AG20443 (cell line): ENCODE results near the gene FOSL1.
"Not testable (repeated sequence)": the region's sequence is repeated elsewhere in the genome, so short reads cannot be mapped to it uniquely, and the experiment has no call there.

Experiments used
- DNase-seq: peaks from one replicate; pipeline ENCODE4 v3.0.0; 2012; ENCODE audit warnings: low spot score, mixed read lengths

Gene FOSL1

DNA sequence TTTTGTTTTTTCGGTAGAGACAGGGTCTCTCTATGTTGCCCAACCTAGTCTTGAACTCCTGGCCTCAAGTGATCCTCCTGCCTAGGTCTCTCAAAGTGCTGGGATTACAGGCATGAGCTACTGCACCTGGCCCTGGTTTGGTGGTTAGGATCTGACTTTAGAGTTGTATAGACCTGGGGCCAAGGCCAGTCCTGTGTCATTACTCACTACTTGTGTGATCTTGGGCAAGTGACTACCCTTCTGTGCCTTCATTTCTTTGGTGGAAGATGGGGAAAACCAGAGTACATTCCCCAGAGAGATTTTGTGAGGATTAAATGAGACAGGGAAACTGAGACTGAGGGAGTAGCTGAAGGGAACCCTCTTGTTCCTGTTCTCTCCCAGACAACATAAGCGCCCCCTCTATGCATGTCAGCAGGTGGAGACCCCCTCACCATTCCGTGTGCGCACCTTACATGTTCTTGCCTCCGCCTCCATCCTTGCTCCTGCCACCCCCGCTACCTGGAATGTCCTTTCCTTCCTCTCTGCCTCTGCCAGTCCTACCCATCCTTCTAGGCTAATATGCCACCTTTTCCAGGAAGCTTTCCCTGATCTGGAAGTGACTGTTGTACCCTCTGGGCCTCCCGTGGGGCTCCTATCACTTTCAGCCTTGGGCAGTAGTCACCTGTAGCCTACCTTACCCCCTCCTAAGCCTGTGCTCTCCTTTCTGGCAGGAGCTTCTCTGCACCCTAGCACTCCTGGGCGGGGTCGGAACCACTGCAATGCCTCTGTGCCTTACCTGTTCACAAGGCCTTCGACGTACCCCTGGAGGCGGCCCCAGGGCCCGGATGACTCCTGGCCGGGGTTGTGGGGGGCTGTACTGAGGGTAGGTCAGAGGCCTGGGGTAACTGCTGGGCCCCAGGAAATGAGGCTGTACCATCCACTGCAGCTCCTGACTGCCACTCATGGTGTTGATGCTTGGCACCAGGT, 3.9 kb downstream of the FOSL1 start:
- no peak for DNase-seq

DNA sequence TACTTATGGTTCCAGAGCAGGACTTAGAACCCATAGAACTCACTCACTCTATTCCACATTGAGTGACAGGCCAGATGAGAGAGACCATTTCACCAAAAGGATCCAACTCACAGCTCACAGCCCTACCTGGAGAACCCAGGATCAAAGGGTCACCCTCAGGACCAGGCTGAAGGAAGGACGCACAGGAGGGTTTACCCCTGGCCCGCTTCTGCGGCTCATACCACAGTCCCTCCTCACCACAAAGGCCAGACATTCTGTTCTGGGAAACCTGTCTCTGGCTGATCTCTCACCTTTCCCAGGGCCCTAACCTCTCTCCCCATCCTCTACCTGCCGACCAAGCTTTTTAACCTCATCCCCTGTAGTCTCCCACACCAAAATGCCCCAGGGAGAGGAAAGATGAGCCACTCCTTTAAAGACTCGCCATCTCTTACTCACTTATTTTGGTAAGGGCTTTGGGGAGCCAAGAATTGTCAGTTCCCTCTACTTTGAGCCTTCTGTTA, 4.7 kb downstream of the FOSL1 start:
- no peak for DNase-seq

DNA sequence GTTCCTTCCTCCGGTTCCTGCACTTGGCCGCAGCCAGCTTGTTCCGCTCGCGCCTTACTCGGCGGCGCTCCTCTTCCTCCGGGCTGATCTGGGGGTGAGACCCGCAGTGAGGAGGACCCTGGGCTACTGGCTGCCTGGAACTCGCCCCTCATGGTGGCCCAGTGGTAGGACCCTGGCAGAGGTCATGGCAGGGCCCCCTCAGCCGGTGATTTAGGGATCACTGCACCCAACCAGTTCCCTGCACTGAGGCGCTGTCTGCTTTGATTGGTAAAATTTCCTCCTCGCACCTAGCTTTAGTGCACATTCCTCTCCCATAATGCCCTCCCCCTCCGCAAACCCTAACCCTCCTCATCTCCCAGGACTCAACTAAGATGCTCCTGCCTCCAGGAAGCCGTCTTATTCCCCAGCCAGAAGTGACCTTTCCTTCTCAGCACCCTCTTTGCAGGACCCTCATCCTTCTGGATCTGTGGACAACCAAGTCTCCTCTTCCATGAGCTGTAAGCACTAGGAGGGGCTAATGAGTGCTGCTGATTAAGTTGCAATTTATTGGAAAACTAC, 6.1 kb downstream of the FOSL1 start:
- no peak for DNase-seq

DNA sequence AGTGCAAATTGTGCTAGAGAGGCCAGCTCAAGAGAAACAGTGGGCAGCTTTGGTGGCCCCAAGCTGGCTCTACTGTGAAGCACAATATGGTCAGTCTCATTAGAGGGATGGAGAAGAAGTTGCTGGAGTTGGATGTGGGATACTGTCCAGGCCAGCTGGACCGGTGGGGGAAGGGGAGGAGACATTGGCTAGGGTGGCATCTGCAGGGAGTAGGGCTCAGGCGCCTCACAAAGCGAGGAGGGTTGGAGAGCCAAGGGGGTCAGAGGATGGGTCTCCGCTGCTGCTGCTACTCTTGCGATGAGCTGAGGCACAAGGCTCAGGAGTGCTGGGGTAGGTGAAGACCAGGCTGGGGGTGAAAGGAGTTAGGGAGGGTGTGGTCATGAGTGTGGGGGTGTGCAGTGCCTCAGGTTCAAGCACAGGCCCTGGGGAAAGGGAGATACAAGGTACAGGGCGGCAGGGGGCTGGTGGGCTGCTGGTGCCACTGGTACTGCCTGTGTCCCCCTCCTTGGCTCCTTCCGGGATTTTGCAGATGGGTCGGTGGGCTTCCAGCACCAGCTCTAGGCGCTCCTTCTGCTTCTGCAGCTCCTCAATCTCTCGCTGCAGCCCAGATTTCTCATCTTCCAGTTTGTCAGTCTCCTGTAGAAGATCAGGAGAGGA, 7.4 kb downstream of the FOSL1 start:
- no peak for DNase-seq

DNA sequence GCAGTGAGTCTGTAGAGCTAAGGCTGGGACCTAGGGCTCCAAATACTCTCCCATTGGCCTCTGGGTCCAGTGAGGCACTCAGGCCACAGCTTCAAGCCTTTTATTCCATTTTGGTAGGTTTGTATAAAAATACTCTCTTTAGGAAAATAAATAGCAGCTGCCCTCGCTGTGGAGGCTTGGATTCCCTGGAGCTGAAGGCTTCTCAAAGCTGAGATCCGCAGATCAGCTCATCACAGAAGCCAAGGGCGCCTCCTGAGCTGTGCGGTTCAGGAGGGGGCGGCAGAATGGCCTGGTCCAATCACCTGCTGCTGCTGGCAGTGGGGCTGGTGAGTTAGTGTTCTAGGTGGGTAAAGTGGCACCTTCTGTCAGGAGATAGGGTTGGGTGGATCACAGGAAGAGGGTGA, 8.0 kb downstream of the FOSL1 start:
- not testable (repeated sequence) for DNase-seq

DNA sequence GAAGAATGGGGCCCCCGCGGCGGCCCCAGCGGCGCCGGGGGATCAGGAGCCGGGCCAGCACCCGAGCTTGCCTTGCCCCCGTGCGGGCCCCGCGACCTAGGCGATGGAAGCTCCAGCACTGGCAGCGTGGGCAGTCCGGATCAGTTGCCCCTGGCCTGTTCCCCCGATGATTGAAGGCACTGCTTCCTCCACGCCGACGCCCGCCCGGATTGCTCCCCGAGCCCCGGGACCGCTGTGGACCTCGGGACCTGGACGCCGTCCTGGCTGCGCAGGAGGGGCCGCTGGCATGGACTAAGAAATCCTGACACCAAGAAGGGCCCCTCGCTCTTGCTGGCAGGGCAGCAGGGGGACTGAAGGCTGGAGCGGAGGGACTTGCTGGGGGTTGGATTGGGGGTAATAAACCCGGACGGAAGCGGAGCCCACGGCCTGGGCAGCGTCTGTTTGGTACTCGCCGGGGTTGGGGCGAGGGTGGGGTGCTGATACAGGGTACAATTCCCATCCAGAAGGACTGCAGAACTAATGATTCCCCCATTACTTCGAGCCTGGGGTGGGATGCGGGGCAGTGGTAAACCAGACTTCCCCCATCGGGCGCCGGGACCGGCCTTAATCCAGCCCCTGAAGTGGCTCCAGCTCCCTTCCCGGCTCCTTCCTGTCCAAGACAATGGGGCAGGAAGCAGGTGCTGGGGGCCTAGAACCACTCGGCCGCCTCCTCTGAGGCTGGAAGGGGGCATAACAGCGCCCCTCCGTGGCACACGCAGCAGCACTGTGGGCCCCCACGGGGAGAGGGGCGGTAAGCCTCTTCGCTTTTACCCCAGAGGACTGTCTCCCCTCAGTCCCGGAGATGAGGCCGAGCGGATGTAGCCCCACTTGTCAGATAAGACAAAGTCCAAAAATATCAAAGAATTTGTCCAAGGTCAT, 8.7 kb downstream of the FOSL1 start:
- DNase-seq, result no peak

DNA sequence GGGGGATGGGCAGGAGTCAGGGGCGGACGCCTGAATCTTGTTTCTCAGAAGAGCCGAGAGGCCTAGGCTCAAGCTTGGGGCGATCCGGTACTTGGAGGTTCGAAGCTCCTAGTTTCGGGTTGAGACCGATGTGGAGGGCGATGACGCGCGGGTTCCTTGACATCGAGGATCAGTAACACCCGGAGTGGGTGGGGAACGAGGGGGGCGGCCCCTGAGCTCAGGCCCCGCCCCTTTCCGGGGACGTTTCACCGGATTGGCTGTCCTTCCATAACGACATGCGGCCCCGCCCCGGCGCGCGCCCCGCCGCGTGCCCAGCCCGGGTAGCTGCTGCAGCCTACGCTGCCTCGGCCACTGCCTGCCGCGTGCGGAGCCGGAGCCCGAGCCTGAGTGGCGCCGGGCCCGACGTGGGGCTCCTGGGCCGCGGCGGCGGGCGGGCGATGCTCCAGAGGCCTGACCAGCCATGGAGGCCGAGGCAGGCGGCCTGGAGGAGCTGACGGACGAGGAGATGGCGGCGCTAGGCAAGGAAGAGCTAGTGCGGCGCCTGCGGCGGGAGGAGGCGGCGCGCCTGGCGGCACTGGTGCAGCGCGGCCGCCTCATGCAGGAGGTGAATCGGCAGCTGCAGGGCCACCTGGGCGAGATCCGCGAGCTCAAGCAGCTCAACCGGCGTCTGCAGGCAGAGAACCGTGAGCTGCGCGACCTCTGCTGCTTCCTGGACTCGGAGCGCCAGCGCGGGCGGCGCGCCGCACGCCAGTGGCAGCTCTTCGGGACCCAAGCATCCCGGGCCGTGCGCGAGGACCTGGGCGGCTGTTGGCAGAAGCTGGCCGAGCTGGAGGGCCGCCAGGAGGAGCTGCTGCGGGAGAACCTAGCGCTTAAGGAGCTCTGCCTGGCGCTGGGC, 9.6 kb downstream of the FOSL1 start, which contains the start of gene CCDC85B:
CCDC85B (plus strand) TSS at position 350 of the 895 bp plus-strand sequence; CDS start at position 461, 111 bp downstream.
- peak; percentile 94 for DNase-seq

DNA sequence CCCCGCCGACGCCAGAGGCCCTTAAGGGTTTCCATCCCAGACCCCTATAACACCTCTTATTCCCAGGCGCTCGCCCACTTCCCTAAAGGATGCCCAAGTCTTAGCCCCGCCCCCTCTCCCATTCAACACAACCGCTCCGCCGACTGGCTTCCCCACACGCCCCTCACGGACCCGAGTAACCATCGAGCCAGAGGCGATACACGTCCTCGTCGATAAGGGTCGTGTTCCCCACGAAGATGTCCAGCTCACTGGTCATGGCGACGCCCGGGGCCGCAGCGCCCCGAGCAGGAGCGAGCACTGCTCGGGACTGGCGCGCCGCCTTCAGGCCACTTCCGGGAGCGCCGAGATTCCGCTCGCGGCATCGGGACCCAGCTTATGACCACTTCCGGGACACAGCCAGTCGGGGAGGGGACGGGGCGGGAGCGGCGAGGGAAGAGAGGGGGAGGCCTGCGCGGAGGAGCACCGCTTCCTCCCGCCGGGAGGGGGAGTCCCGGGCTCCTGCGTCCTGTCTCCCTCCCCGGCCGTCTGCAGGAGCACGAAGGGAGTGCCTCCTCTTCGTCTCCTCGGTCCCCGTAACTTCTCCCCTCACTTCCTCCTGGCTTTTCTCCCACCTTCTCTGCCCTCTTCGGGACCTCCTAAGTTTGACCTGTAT, 11.9 kb downstream of the FOSL1 start, which contains the start of gene FIBP:
FIBP (minus strand) TSS at position 309 of the 652 bp plus-strand sequence; CDS start at position 256, 53 bp downstream.
- peak; percentile 97 for DNase-seq

DNA sequence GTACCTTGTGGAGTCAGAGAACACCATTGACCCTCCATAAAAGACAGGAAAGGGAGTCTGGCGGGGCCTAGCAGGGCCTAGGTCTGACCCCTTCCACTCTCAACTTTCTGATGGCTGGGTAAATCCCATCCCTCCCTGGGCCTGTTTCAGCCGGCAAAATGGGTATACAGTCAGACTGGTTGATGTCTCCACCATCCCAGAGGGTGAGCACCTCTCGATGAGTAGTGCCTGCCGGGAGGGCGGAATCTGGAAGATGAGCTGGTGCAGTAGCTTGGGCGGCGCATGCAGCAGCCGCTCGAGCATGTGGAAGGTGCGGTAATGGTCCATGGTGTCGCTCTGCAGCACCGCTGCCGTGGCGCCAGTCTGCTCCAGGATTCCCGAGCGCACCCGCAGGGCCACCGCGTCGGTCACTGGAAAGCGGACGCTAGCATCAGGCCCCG, 12.4 kb downstream of the FOSL1 start:
- peak; percentile 41 for DNase-seq

DNA sequence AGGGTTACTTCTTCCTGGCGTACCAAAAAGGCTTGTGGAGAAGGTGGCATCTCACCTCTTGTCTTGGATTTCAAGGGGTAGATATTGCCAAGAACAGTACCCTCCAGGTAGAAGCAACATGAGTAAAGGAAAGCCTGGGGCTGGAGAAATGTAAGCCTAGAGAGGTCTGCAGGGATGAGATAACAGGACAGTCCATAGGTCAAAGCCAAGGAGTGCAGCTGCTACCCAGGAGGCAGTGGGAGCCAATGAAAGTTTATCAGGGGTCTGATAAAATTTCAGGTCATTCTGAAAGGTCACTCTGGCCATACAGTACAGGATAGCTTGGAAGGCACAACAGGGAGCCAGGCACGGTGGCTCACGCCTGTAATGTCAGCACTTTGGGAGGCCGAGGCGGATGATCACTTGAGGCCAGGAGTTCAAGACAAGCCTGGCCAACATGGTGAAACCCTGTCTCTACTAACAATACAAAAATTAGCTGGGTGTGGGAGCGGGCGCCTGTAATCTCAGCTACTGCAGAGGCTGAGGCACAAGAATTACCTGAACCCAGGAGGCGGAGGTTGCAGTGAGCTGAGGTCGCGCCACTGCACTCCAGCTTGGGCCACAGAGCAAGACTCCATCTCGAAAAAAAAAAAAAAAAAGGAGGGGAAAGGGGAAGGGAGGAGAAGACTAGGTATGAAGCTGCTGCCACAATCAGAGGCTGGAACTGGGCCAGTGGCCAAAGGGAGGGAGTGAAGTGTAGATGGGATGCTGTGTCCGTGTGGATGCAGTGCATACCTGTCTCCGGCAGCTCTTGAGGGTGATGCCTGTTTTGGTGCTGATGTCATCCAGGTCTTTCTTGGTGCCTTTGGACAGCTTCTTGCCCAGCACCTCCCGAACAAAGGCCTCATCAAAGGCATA, 13.1 kb downstream of the FOSL1 start:
- no peak for DNase-seq

DNA sequence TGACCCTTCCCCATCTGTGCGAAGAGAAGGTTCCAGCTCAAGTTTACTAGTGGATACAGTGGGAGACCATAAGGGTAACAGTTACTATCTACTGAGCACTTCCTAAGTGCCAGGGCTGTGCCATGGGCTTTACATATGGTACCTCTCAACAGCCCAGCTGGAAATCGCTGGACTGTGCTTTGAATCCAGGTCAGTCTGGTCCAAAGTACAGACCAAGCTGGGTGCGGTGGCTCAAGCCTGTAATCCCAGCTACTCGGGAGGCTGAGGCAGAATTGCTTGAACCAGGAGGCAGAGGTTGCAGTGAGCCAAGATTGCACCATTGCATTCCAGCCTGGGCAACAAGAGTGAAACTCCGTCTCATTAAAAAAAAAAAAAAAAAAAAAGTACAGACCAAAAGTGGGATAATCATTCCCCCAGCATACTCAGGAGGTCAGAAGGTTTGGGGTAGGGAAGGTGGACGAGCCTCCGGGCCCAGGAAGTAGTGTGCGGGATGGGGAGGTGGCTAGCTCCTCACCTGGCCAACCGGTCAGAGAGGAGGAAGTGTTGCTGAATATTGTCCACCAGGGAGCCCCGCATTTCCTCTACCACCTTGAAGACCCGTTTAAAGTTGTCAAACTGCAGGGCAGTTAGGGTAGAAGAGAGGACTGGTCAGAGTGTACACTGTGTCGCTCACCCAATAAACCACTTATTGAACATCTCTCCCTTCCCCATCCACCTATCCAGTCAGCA, 14.2 kb downstream of the FOSL1 start:
- DNase-seq, result no peak

DNA sequence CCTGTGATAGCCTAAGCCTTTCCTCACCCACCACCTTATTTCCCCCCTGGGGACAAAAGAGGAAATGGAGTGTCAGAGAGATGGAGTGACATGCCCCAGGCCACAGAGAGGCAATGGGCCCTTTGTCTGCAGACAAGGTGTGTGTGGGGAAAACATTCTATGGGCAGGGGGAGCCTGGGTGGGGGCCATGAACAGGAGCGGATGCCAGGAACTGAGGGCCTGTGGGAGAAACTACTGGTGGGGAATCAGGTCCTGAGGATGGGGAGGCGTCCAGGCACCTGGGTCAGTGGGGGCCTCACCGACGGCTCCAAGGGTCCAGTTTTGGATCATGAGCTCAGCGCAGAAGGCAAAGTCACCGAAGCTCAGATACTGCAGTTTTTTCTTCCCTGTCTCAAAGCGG, 15.0 kb downstream of the FOSL1 start:
- no peak for DNase-seq

DNA sequence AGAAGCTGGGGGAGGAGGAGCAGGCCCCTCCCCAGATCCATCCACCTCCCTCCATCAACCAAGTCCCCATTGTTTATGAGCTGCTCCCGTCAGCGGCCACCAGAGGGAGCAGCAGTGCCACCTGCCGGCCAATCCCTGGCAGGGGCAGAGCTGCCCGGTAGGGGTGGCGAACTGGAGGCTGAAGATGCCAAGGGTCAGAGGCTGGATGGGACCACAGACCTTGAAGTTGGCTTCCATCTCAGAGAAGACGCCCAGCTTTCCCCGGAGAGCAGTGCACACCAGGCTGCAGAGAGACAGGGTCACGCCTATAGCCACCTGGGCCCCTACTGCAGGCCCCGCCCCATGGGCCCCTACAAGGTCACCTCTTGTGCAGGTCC, 15.5 kb downstream of the FOSL1 start:
- DNase-seq, result peak; percentile 86

DNA sequence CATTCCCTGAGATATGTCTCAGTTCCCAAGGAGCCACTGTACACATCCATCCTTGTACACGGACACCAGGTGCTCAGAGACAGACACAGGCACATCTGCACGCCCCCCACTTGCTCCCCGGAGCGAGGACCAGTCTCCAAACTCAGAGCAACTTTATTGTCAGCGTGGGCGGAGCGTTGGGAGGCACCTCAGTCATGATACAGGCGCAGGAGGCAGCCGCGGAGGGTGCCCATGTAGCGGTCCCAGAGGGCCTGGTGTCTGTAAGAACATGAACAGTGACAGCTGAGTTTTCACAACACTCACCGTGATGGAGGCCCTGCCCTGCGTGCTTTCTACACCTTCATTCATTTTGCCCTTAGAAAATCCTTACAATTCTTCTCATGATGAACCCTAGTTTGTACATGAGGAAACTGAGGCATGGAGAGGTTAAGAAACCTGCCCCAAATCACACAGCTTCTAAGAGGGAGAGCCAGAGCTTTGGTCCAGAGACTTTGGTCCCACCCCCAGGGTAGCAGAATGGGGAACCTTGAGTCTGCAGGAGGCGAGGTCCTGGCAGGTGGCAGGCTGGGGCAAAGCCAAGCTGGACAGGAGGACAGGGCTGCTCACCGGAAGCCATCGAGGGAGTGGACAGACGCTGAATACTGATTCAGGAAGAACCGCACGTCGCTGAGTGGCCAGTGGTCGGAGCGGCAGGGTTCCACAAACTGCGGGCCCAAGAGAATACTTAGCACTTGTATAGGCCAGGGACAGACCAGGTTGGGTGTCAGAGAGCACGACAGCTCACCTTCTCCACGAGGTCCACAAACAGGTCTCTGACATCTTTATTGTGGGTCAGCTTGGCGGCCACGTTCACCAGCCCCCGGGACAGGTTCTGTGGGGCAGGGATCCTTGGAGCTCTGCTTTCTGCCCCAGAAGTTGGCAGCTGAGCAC, 16.1 kb downstream of the FOSL1 start:
- no peak for DNase-seq

DNA sequence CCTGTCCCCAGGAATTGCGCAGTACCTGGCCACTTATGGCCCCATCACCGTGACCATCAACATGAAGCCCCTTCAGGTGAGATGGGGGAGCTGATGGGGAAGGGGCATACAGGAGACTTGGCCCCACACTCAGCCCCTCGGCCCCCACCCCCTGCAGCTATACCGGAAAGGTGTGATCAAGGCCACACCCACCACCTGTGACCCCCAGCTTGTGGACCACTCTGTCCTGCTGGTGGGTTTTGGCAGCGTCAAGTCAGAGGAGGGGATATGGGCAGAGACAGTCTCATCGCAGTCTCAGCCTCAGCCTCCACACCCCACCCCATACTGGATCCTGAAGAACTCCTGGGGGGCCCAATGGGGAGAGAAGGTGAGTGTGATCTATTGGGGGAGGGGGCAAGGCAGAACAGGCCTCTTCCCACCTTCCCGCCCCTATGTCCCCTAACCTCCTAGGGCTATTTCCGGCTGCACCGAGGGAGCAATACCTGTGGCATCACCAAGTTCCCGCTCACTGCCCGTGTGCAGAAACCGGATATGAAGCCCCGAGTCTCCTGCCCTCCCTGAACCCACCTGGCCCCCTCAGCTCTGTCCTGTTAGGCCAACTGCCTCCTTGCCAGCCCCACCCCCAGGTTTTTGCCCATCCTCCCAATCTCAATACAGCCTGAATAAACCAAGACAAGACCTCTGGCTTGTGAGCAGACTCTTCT, 17.0 kb downstream of the FOSL1 start:
- no peak for DNase-seq
